AG08395 (cell line): Measurements from ENCODE around the gene ABHD8.
"Not testable (repeated sequence)": the region's sequence is repeated elsewhere in the genome, so short reads cannot be mapped to it uniquely, and the experiment has no call there.

Experiments used
- DNase-seq: peaks from one replicate; pipeline ENCODE4 v3.0.0; 2012; ENCODE audit warnings: mixed read lengths, low spot score

ABHD8 gene

GRCh38 chr19:17296976-17297375, 6.2 kb downstream of the ABHD8 start:
- no peak for DNase-seq

- DNase-seq = peak; percentile 40
Observed at GRCh38 chr19:17296273-17296672, 7.0 kb downstream of the ABHD8 start.

- not testable (repeated sequence) for DNase-seq
Observed at GRCh38 chr19:17295551-17295950, 7.7 kb downstream of the ABHD8 start.

GRCh38 chr19:17294051-17294891, 9.0 kb downstream of the ABHD8 start:
- peak; percentile 42 for DNase-seq

GRCh38 chr19:17293605-17294004, 9.6 kb downstream of the ABHD8 start:
- no peak for DNase-seq

- peak; percentile 97 for DNase-seq
Observed at GRCh38 chr19:17292301-17293074, 10.7 kb downstream of the ABHD8 start.

- peak; percentile 94 for DNase-seq
Observed at GRCh38 chr19:17289489-17289888, 13.7 kb downstream of the ABHD8 start.

- no peak for DNase-seq
Observed at GRCh38 chr19:17286752-17287151, 16.5 kb downstream of the ABHD8 start.

GRCh38 chr19:17286263-17286662, 17.0 kb downstream of the ABHD8 start:
- no peak for DNase-seq

- DNase-seq = no peak
Observed at GRCh38 chr19:17285415-17286135, 17.6 kb downstream of the ABHD8 start.

- DNase-seq = no peak
Observed at GRCh38 chr19:17283504-17283996, 19.7 kb downstream of the ABHD8 start.

- peak; percentile 84 for DNase-seq
Observed at GRCh38 chr19:17282488-17283125, 20.6 kb downstream of the ABHD8 start.

- peak; percentile 35 for DNase-seq
Observed at GRCh38 chr19:17281391-17282304, 21.6 kb downstream of the ABHD8 start, which contains the start of gene ANKLE1. TSS of gene ANKLE1 (plus strand) at chr19:17281901. CDS start at chr19:17281921, 20 bp downstream.

- no peak for DNase-seq
Observed at GRCh38 chr19:17279436-17279835, 23.8 kb downstream of the ABHD8 start.

GRCh38 chr19:17275441-17276175, 27.6 kb downstream of the ABHD8 start:
- DNase-seq = no peak

GRCh38 chr19:17274892-17275291, 28.3 kb downstream of the ABHD8 start:
- not testable (repeated sequence) for DNase-seq

- no peak for DNase-seq
Observed at GRCh38 chr19:17268754-17269153, 34.5 kb downstream of the ABHD8 start.

- peak; percentile 100 for DNase-seq
Observed at GRCh38 chr19:17266975-17267788, 36.0 kb downstream of the ABHD8 start, which contains the start of gene BABAM1. TSS of gene BABAM1 (plus strand) at chr19:17267443. CDS start at chr19:17268807, 1,364 bp downstream.

GRCh38 chr19:17266589-17266974, 36.6 kb downstream of the ABHD8 start:
- DNase-seq = no peak
